Liver (tissue), 3 donors: ENCODE measurements around the gene SIM2.

Source experiments
- EGR1 ChIP-seq, 2 donors: IDR thresholded peaks; 2 replicates each; pipeline ENCODE4 v1.6.1; 2016 to 2018; ENCODE audit warnings: antibody characterized with exemption in 2 of 2, low read depth in 2 of 2
- RAD21 ChIP-seq, 2 donors: IDR thresholded peaks; 2 replicates each; pipeline ENCODE4 v1.6.1; 2016; ENCODE audit warnings: antibody characterized with exemption in 2 of 2, mild to moderate bottlenecking in 2 of 2
- TAF1 ChIP-seq: conservative IDR thresholded peaks from 2 replicates; pipeline ENCODE4 v1.6.1; 2016; ENCODE audit warnings: antibody characterized with exemption, mild to moderate bottlenecking
- YY1 ChIP-seq: IDR thresholded peaks from 2 replicates; pipeline ENCODE4 v1.6.1; 2016; ENCODE audit warnings: antibody characterized with exemption, mild to moderate bottlenecking
- TF ChIP-seq, protein P1 (sequence below): fragments of 150-350 bp; IDR thresholded peaks from 2 replicates; pipeline ENCODE4 v1.5.1; 2017; ENCODE audit warnings: improper control_type of control experiment, low read depth, low read length; ENCODE audit not compliant: missing input control
- TF ChIP-seq, protein P2 (sequence below): IDR thresholded peaks from 2 replicates; pipeline ENCODE4 v1.6.1; 2016; ENCODE audit warnings: antibody characterized with exemption, mild to moderate bottlenecking
- TF ChIP-seq, protein P3 (sequence below): IDR thresholded peaks from 2 replicates; pipeline ENCODE4 v1.6.1; 2016; ENCODE audit warnings: antibody characterized with exemption
- TF ChIP-seq, protein P4 (sequence below): IDR thresholded peaks from 2 replicates; pipeline ENCODE4 v1.6.1; 2016; ENCODE audit warnings: antibody characterized with exemption
- donor health status: healthy.
- donor health status: healthy.

DNA sequence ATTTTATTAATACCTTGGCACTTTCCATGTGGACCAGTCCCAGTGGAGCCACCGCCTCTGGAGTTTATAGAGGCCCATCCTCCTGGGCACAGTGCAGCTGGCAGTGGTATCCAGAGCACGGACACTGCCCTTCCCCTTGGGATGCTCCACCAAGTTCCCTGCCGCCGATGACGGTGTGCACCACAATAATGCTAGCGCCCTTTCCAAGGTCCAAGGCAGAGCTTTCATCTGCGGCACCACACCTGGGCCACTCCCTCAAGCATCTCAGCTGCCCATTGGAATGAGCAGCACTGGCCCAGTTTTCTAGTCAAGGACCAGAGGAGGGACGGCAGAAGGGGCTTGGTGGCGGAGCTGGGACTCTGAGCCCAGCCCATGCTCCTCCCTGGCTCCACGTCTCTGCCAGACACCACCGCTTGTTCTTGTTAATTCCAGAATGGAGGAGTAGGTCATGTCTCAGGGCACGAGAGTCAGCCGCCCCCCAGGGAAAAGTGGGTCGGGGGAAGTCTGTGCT is 24.5 kb downstream of the SIM2 start:
- TF ChIP-seq, protein P1, sequence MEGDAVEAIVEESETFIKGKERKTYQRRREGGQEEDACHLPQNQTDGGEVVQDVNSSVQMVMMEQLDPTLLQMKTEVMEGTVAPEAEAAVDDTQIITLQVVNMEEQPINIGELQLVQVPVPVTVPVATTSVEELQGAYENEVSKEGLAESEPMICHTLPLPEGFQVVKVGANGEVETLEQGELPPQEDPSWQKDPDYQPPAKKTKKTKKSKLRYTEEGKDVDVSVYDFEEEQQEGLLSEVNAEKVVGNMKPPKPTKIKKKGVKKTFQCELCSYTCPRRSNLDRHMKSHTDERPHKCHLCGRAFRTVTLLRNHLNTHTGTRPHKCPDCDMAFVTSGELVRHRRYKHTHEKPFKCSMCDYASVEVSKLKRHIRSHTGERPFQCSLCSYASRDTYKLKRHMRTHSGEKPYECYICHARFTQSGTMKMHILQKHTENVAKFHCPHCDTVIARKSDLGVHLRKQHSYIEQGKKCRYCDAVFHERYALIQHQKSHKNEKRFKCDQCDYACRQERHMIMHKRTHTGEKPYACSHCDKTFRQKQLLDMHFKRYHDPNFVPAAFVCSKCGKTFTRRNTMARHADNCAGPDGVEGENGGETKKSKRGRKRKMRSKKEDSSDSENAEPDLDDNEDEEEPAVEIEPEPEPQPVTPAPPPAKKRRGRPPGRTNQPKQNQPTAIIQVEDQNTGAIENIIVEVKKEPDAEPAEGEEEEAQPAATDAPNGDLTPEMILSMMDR = no peak
- TF ChIP-seq TAF1 (no peak), RAD21 (IDR thresholded peaks at IDR 0.05) (no peak), EGR1 (IDR thresholded peaks at IDR 0.05; ENCODE audit: low read depth in 2 of 2) (no peak), YY1 (no peak)
- TF ChIP-seq, protein P2, sequence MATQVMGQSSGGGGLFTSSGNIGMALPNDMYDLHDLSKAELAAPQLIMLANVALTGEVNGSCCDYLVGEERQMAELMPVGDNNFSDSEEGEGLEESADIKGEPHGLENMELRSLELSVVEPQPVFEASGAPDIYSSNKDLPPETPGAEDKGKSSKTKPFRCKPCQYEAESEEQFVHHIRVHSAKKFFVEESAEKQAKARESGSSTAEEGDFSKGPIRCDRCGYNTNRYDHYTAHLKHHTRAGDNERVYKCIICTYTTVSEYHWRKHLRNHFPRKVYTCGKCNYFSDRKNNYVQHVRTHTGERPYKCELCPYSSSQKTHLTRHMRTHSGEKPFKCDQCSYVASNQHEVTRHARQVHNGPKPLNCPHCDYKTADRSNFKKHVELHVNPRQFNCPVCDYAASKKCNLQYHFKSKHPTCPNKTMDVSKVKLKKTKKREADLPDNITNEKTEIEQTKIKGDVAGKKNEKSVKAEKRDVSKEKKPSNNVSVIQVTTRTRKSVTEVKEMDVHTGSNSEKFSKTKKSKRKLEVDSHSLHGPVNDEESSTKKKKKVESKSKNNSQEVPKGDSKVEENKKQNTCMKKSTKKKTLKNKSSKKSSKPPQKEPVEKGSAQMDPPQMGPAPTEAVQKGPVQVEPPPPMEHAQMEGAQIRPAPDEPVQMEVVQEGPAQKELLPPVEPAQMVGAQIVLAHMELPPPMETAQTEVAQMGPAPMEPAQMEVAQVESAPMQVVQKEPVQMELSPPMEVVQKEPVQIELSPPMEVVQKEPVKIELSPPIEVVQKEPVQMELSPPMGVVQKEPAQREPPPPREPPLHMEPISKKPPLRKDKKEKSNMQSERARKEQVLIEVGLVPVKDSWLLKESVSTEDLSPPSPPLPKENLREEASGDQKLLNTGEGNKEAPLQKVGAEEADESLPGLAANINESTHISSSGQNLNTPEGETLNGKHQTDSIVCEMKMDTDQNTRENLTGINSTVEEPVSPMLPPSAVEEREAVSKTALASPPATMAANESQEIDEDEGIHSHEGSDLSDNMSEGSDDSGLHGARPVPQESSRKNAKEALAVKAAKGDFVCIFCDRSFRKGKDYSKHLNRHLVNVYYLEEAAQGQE = no peak
- TF ChIP-seq, protein P3, sequence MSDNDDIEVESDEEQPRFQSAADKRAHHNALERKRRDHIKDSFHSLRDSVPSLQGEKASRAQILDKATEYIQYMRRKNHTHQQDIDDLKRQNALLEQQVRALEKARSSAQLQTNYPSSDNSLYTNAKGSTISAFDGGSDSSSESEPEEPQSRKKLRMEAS = no peak
- TF ChIP-seq, protein P4, sequence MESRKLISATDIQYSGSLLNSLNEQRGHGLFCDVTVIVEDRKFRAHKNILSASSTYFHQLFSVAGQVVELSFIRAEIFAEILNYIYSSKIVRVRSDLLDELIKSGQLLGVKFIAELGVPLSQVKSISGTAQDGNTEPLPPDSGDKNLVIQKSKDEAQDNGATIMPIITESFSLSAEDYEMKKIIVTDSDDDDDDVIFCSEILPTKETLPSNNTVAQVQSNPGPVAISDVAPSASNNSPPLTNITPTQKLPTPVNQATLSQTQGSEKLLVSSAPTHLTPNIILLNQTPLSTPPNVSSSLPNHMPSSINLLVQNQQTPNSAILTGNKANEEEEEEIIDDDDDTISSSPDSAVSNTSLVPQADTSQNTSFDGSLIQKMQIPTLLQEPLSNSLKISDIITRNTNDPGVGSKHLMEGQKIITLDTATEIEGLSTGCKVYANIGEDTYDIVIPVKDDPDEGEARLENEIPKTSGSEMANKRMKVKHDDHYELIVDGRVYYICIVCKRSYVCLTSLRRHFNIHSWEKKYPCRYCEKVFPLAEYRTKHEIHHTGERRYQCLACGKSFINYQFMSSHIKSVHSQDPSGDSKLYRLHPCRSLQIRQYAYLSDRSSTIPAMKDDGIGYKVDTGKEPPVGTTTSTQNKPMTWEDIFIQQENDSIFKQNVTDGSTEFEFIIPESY = no peak
